Neural cell (in vitro differentiated cells): ENCODE data around the gene MRPL43. TPM values are rescaled to one million over a fixed set of nuclear protein-coding genes. Genes with fewer than 3 reads are reported as not detected.
A peak's percentile ranks its signal among the peaks of the same experiment; 100 is the strongest.

ENCODE experiments used
- H2AFZ ChIP-seq: fragments of 200-600, 300-800 bp; sonication (generic), shearing (Covaris generic); 2 replicates; pipeline ENCODE4 v1.6.0; 2014; ENCODE audit warnings: low read depth, mild to moderate bottlenecking, antibody characterized with exemption, low read length, moderate library complexity
- H3F3A ChIP-seq: fragments of 200-600 bp; shearing (Covaris generic); 2 replicates; pipeline ENCODE4 v1.6.1; 2016; ENCODE audit warnings: mild to moderate bottlenecking, moderate library complexity, mixed read lengths, antibody characterized with exemption, low read length; ENCODE audit not compliant: insufficient read depth, poor library complexity, severe bottlenecking
- H3K27ac ChIP-seq: fragments of 200-600, 300-800 bp; sonication (generic), shearing (Covaris generic); 2 replicates; pipeline ENCODE4 v1.5.1; 2014; ENCODE audit warnings: mild to moderate bottlenecking, low read length, moderate library complexity
- H3K27me3 ChIP-seq: fragments of 300-800, 200-600 bp; sonication (generic), shearing (Covaris generic); 2 replicates; pipeline ENCODE4 v1.6.0; 2014; ENCODE audit warnings: mild to moderate bottlenecking, low read depth, low read length, moderate library complexity; ENCODE audit not compliant: insufficient read depth
- H3K36me3 ChIP-seq: fragments of 300-800, 200-600 bp; sonication (generic), shearing (Covaris generic); 2 replicates; pipeline ENCODE4 v1.5.1; 2014; ENCODE audit warnings: mild to moderate bottlenecking, antibody characterized with exemption, low read length, moderate library complexity; ENCODE audit not compliant: insufficient read depth
- H3K4me2 ChIP-seq: fragments of 300-800, 200-600 bp; sonication (generic), shearing (Covaris generic); 2 replicates; pipeline ENCODE4 v1.6.0; 2014; ENCODE audit warnings: mild to moderate bottlenecking, low read length
- H3K4me3 ChIP-seq: fragments of 300-800, 200-600 bp; sonication (generic), shearing (Covaris generic); 2 replicates; pipeline ENCODE4 v1.5.1; 2014; ENCODE audit warnings: mild to moderate bottlenecking, low read length, moderate library complexity
- H3K79me2 ChIP-seq: fragments of 200-600 bp; shearing (Covaris generic); replicated peaks from 2 replicates; pipeline ENCODE4 v1.6.0; 2014; ENCODE audit warnings: mild to moderate bottlenecking, low read length, moderate library complexity; ENCODE audit not compliant: insufficient read depth
- H3K9ac ChIP-seq: fragments of 300-800, 200-600 bp; sonication (generic), shearing (Covaris generic); 2 replicates; pipeline ENCODE4 v1.6.1; 2016; ENCODE audit warnings: mild to moderate bottlenecking, low read length, mixed read lengths
- H3K9me2 ChIP-seq: fragments of 200-600 bp; shearing (Covaris generic); 2 replicates; pipeline ENCODE4 v1.6.1; 2016; ENCODE audit warnings: mild to moderate bottlenecking, low read length, mixed read lengths; ENCODE audit not compliant: insufficient read depth
- H3K9me3 ChIP-seq: fragments of 200-600, 300-800 bp; sonication (generic), shearing (Covaris generic); 2 replicates; pipeline ENCODE4 v1.6.1; 2016; ENCODE audit warnings: mild to moderate bottlenecking, mixed run types, low read length, moderate library complexity, mixed read lengths
- H4K20me1 ChIP-seq: fragments of 200-600 bp; shearing (Covaris generic); 2 replicates; pipeline ENCODE4 v1.6.1; 2016; ENCODE audit warnings: mild to moderate bottlenecking, mixed run types; ENCODE audit not compliant: insufficient read depth
- CTCF ChIP-seq: fragments of 450-650 bp; IDR thresholded peaks from 2 replicates; pipeline ENCODE4 v1.5.1; 2014; ENCODE audit warnings: antibody characterized with exemption, mild to moderate bottlenecking, moderate library complexity; ENCODE audit not compliant: poor library complexity, severe bottlenecking
- EP300 ChIP-seq: fragments of 450-650 bp; conservative IDR thresholded peaks from 2 replicates; pipeline ENCODE4 v1.6.1; 2014; ENCODE audit warnings: antibody characterized with exemption, mild to moderate bottlenecking, moderate library complexity; ENCODE audit not compliant: poor library complexity, severe bottlenecking
- EZH2 ChIP-seq: fragments of 200-600, 300-800 bp; shearing (Covaris generic), sonication (generic); IDR thresholded peaks from 2 replicates; pipeline ENCODE4 v1.6.1; 2014; ENCODE audit warnings: antibody characterized with exemption, low read length, borderline replicate concordance, mild to moderate bottlenecking; ENCODE audit not compliant: insufficient read depth, poor library complexity, severe bottlenecking
- MXI1 ChIP-seq: fragments of 450-650 bp; conservative IDR thresholded peaks from 2 replicates; pipeline ENCODE4 v1.6.1; 2014; ENCODE audit warnings: antibody characterized with exemption, mild to moderate bottlenecking; ENCODE audit not compliant: poor library complexity, severe bottlenecking
- POLR2AphosphoS5 ChIP-seq: IDR thresholded peaks from 2 replicates; pipeline ENCODE4 v1.6.1; 2012
- RAD21 ChIP-seq: fragments of 450-650 bp; conservative IDR thresholded peaks from 2 replicates; pipeline ENCODE4 v1.6.1; 2014; ENCODE audit warnings: antibody characterized with exemption, mild to moderate bottlenecking, moderate library complexity
- REST ChIP-seq: IDR thresholded peaks from 2 replicates; pipeline ENCODE4 v1.6.1; 2012; ENCODE audit warnings: borderline replicate concordance
- SMC3 ChIP-seq: fragments of 450-650 bp; conservative IDR thresholded peaks from 2 replicates; pipeline ENCODE4 v1.6.1; 2014; ENCODE audit warnings: antibody characterized with exemption, mild to moderate bottlenecking, moderate library complexity; ENCODE audit not compliant: poor library complexity
- TAF1 ChIP-seq: IDR thresholded peaks from 2 replicates; pipeline ENCODE4 v1.6.1; 2012; ENCODE audit warnings: low read depth
- polyA plus RNA-seq: library from polyadenylated mRNA; depleted of rRNA; stranded (reverse); fragments of >200 nt; gene quantifications from 2 replicates; pipeline ENCODE4 v1.2.3, GENCODE V29; 2014

The MRPL43 gene
- polyA plus RNA-seq, 1 donor from 2014 or later: 121 TPM

- no peaks in the 10 kb centered on the region for H3K36me3 ChIP-seq
- H3F3A ChIP-seq: no peaks in the 10 kb centered on the region
- no peaks in the 10 kb centered on the region for H3K79me2 ChIP-seq
- no peak overlapping the region for H3K27ac ChIP-seq
- no peak overlapping the region for H2AFZ ChIP-seq
- H3K4me2 ChIP-seq: peak overlapping the region; percentile 68
- H3K9me3 ChIP-seq: no peaks in the 10 kb centered on the region
- no peaks in the 10 kb centered on the region for H3K9me2 ChIP-seq
- TF ChIP-seq SMC3: no peak
- peak; percentile 9 for TF ChIP-seq CTCF
- peaks cover 54% of the 10 kb centered on the region for H3K27me3 ChIP-seq
- H3K9ac ChIP-seq: peak overlapping the region; percentile 79
- peak overlapping the region; percentile 78 for H3K4me3 ChIP-seq
- H4K20me1 ChIP-seq: no peaks in the 10 kb centered on the region
These were observed 43.3 kb upstream of the MRPL43 start for GRCh38 chr10:101030496-101031127.

DNA sequence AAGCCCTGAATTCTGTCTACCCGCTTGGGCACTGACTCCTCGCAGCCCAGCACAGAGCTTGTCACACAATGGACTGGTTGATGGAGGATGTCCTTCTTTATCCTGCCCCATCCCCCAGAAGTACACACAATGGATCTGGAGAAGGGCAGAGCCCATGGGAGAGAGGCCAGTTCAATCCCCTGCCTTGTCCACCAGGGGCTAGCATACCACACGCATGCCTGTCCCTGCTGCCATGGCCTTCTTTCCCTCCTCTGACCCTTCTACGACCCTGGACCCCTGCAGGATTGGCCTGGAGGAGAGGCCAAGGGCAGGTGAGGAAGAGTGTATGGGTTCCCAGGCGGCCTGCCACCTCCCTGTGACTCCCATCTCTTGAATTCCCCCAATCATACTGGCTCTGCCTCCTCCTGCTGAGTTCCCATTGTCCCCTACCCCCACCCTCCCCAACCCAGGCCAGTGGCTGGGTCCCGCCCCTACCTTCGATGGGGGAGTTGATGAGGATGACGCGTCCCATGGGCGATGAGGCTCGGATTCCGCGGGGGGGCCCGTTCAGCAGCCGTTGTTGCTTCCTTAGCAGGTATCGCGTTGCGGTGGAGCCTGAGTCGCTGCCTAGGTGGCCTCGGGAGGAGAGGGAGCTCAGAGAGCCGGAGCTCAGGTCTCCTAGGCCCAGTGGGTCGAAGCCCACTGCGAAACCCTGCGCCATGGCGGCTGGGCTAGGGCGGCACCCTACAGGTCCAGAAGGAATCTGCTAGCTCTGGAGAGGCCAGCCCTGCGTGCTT, 42.4 kb upstream of the MRPL43 start:
- no peak overlapping the region for H3K27ac ChIP-seq
- no peaks in the 10 kb centered on the region for H3K9me3 ChIP-seq
- TF ChIP-seq POLR2AphosphoS5 (no peak), REST (no peak), MXI1 (no peak), EP300 (no peak), RAD21 (no peak), TAF1 (no peak), SMC3 (no peak), CTCF (no peak), EZH2 (no peak)
- H4K20me1 ChIP-seq: no peaks in the 10 kb centered on the region
- no peak overlapping the region for H3K9ac ChIP-seq
- no peak overlapping the region for H3K4me2 ChIP-seq
- no peaks in the 10 kb centered on the region for H3K9me2 ChIP-seq
- no peak overlapping the region for H2AFZ ChIP-seq
- no peaks in the 10 kb centered on the region for H3F3A ChIP-seq
- H3K79me2 ChIP-seq: no peaks in the 10 kb centered on the region
- no peaks in the 10 kb centered on the region for H3K36me3 ChIP-seq
- no peak overlapping the region for H3K4me3 ChIP-seq
- peaks cover 50% of the 10 kb centered on the region for H3K27me3 ChIP-seq
